Ascending aorta (tissue), 2 donors: Measurements from ENCODE around the gene NR1I2. TPM values are rescaled to one million over a fixed set of nuclear protein-coding genes. Genes with fewer than 3 reads are reported as not detected.

ENCODE experiments used
- DNase-seq, 2 donors: peaks; one replicate each; pipeline ENCODE4 v3.0.0-alpha.2; 2019; ENCODE audit warnings: low spot score in 2 of 2
- H3K27ac ChIP-seq, 2 donors: fragments of 200-600 bp; sonication (generic); one replicate each; pipeline ENCODE4 v1.5.1; 2016 to 2017; ENCODE audit warnings: mild to moderate bottlenecking in 1 of 2
- H3K27me3 ChIP-seq: fragments of 200-600 bp; sonication (generic); one replicate; pipeline ENCODE4 v1.5.1; 2017
- H3K36me3 ChIP-seq, 2 donors: fragments of 200-600 bp; sonication (generic); one replicate each; pipeline ENCODE4 v1.5.1; 2016
- H3K4me1 ChIP-seq, 2 donors: fragments of 200-600 bp; sonication (generic); one replicate each; pipeline ENCODE4 v1.5.1; 2016 to 2017; ENCODE audit warnings: mild to moderate bottlenecking in 1 of 2
- H3K4me3 ChIP-seq, 2 donors: fragments of 200-600 bp; sonication (generic); one replicate each; pipeline ENCODE4 v1.5.1; 2016 to 2017; ENCODE audit warnings: mild to moderate bottlenecking in 1 of 2
- H3K9me3 ChIP-seq, 2 donors: fragments of 200-600 bp; sonication (generic); one replicate each; pipeline ENCODE4 v1.5.1; 2016
- intact Hi-C: fragments of 100-400 bp; cut with DNase I; formaldehyde crosslinking; loops from one replicate; pipeline ENCODE4 v1.15.1; 2023
- total RNA-seq: library from RNA; depleted of rRNA; stranded (reverse); fragments of >200 nt; gene quantifications from one replicate; pipeline ENCODE4 v1.1.0, GENCODE V29; 2016
- TF ChIP-seq, protein P1 (sequence below), 3 experiments: fragments of 200-600 bp in 2 of 3; fragments of 450-650 bp in 1 of 3; sonication (generic) in 2 of 3; IDR thresholded peaks; one replicate each; pipeline ENCODE4 v1.5.1; 2016 to 2019; ENCODE audit warnings: antibody characterized with exemption in 3 of 3, mild to moderate bottlenecking in 1 of 3, moderate library complexity in 1 of 3

The NR1I2 gene
- total RNA-seq, 1 donor from 2014 or later, result not detected

DNA sequence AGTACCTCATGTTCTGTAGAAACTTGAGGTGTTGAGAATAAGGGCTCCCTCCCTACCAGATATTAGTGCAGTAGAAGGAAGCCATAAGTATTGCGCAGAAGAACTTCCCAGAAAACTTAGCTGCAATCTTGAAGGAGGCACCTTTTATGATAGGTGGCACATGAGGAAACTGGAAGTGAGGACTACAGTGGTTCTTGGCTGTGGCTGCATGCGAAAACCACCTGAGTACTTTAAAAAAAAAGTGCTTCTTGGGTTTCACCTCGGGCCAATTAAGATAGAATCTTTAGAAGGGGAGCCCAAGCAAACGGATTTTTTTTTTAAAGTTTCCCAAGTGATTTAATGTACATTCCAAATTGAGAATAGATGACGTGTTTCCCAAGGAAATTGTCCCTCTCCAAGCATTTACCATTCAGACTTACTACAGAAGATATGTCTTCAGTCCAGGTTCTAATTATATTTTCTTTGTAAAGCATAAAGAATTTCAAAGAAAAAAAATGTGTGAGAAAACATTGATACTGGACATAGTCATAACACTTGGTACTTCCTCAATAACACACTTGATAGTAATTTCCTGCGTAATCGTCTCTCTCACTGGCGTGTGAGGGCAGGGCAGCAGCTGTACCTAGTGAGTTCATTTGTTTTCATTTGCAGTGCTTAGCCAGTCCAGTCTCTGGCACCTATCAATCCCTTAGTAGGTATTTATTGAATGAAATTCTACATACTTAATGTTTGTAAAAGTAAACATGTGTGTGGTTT, 12.3 kb upstream of the NR1I2 start:
- Histone ChIP-seq H3K4me1 (no peaks in the 10 kb centered on the region), H3K27me3 (no peaks in the 10 kb centered on the region), H3K27ac (no peak overlapping the region), H3K9me3 (no peaks in the 10 kb centered on the region), H3K36me3 (no peaks in the 10 kb centered on the region), H3K4me3 (no peak overlapping the region)
- intact Hi-C loops, result no loop called here
- TF ChIP-seq, protein P1, sequence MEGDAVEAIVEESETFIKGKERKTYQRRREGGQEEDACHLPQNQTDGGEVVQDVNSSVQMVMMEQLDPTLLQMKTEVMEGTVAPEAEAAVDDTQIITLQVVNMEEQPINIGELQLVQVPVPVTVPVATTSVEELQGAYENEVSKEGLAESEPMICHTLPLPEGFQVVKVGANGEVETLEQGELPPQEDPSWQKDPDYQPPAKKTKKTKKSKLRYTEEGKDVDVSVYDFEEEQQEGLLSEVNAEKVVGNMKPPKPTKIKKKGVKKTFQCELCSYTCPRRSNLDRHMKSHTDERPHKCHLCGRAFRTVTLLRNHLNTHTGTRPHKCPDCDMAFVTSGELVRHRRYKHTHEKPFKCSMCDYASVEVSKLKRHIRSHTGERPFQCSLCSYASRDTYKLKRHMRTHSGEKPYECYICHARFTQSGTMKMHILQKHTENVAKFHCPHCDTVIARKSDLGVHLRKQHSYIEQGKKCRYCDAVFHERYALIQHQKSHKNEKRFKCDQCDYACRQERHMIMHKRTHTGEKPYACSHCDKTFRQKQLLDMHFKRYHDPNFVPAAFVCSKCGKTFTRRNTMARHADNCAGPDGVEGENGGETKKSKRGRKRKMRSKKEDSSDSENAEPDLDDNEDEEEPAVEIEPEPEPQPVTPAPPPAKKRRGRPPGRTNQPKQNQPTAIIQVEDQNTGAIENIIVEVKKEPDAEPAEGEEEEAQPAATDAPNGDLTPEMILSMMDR (IDR thresholded peaks at IDR 0.05), result no peak
- DNase-seq, result no peak

DNA sequence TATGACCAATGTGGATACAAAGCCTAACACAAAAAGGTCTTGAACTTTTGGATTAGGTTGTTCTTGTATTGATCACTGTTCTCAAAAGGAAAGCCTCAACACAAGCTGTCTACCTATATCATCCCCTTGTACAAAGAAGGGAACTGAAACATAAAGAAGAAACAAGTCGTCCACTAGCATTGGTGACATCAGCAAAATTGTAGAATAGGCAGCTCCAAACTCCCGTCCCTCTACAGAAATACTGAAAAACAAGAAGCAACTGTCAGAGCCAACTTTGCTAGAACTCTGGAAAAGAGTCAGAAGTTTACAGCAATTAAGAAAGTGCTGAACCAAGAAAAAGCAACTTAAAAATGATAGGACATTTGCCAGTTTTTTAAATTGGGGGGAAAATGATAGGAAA, 7.5 kb upstream of the NR1I2 start:
- Histone ChIP-seq H3K9me3 (peaks cover 0 to 7% of the 10 kb centered on the region in 2 donors), H3K27me3 (no peaks in the 10 kb centered on the region), H3K4me1 (no peaks in the 10 kb centered on the region), H3K36me3 (no peaks in the 10 kb centered on the region), H3K4me3 (no peak overlapping the region), H3K27ac (no peak overlapping the region)
- TF ChIP-seq, protein P1 (IDR thresholded peaks at IDR 0.05), result no peak
- DNase-seq, result no peak
- intact Hi-C loops, result no loop called here

DNA sequence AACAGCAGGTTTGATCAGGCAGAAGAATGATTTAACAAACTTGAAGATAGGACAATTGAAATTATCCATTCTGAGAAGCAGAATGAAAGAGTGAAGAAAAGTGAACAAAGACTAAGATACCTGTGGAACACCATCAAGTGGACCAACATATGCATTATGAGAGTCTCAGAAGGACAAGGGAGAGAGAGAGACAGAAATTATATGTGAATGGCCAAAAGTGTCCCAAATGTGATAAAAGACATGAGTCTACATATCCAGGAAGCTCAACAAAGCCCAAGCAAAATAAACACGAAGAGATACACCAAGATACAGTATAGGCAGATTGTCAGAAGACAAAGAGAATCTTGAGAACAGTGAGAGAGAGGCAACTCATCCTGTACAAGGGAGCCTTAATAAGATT, 5.6 kb upstream of the NR1I2 start:
- DNase-seq, result no peak

DNA sequence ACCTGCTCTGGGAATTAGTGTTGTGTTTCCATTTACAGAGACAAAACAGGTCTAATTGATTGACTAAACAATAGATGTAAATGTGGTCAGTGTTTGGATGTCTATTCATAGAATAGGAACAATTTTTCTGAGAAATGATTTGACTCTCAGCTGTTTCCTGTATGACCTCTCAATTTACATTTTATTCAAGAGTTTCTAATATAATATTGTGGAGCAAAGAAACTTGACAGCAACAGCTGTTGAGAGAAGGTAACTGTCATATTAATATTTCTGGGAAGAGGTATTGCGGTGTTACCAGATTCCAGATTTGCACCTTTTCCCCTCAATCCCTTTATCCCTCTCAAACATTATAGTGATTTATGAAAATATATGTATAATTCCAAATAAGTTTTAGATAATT, 3.7 kb upstream of the NR1I2 start:
- H3K36me3 ChIP-seq, result no peaks in the 10 kb centered on the region
- TF ChIP-seq, protein P1 (IDR thresholded peaks at IDR 0.05), result no peak
- DNase-seq, result no peak
- H3K4me3 ChIP-seq, result no peak overlapping the region
- intact Hi-C loops, result no loop called here
- H3K4me1 ChIP-seq, result no peaks in the 10 kb centered on the region
- no peak overlapping the region for H3K27ac ChIP-seq
- no peaks in the 10 kb centered on the region for H3K27me3 ChIP-seq
- H3K9me3 ChIP-seq, result peaks cover 0 to 7% of the 10 kb centered on the region in 2 donors

More for the DNA sequence above, 5.6 kb upstream of the NR1I2 start:
- Histone ChIP-seq H3K36me3 (no peaks in the 10 kb centered on the region), H3K4me3 (no peak overlapping the region), H3K27ac (no peak overlapping the region), H3K4me1 (no peaks in the 10 kb centered on the region), H3K9me3 (peaks cover 0 to 7% of the 10 kb centered on the region in 2 donors), H3K27me3 (no peaks in the 10 kb centered on the region)
- intact Hi-C loops, result no loop called here
- TF ChIP-seq, protein P1 (IDR thresholded peaks at IDR 0.05), result no peak

DNA sequence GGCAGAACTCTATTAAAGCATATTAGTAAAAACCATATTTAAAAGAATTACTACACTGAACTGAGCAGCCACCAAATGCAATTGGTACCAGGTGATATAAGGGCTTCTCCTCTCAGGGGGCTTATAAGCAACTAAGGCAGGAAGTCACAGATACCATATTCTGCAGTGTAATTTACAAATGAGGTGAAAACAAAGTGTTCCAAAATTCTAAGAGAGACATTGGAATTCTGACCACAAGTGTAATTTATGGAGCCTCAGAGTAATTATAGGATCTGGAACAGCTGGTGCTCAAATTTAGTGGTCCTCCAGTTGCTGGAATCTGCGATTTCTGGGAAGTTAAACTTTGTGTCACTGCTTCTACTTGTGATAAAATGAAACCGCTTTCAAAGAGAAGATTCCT, 3.1 kb upstream of the NR1I2 start:
- TF ChIP-seq, protein P1 (IDR thresholded peaks at IDR 0.05), result no peak
- intact Hi-C loops, result no loop called here
- Histone ChIP-seq H3K4me3 (no peak overlapping the region), H3K27ac (no peak overlapping the region), H3K9me3 (peaks cover 0 to 7% of the 10 kb centered on the region in 2 donors), H3K27me3 (no peaks in the 10 kb centered on the region), H3K4me1 (no peaks in the 10 kb centered on the region), H3K36me3 (no peaks in the 10 kb centered on the region)
- DNase-seq, result no peak
